ENCODE results near the gene LMO7. TPM values are rescaled to one million over a fixed set of nuclear protein-coding genes. Genes with fewer than 3 reads are reported as not detected.
"Not testable (repeated sequence)": the region's sequence is repeated elsewhere in the genome, so short reads cannot be mapped to it uniquely, and the experiment has no call there.

LMO7 gene
- total RNA-seq, 4 donors from 2014 or later, result 87.0 to 293 (median 187) TPM

GRCh38 chr13:75790198-75790970 is 154.3 kb downstream of the LMO7 start:
- intact Hi-C loops (cut with DNase I), result no loop called here
- peaks cover 0 to 22% (median 5%) of the 10 kb centered on the region in 3 donors for H3K4me1 ChIP-seq
- no peaks in the 10 kb centered on the region for H3K36me3 ChIP-seq
- no peak overlapping the region for H3K4me3 ChIP-seq
- no peaks in the 10 kb centered on the region for H3K9me3 ChIP-seq
- 94 to 98% methylated on average over 3 to 4 of the region's 4 CpGs for WGBS, 2 donors
- H3K27ac ChIP-seq, result no peak overlapping the region
- no peak for TF ChIP-seq CTCF (IDR thresholded peaks at IDR 0.05)
- TF ChIP-seq POLR2A (IDR thresholded peaks at IDR 0.05), result no peak
- no peak for DNase-seq
- H3K27me3 ChIP-seq, result no peaks in the 10 kb centered on the region

DNA sequence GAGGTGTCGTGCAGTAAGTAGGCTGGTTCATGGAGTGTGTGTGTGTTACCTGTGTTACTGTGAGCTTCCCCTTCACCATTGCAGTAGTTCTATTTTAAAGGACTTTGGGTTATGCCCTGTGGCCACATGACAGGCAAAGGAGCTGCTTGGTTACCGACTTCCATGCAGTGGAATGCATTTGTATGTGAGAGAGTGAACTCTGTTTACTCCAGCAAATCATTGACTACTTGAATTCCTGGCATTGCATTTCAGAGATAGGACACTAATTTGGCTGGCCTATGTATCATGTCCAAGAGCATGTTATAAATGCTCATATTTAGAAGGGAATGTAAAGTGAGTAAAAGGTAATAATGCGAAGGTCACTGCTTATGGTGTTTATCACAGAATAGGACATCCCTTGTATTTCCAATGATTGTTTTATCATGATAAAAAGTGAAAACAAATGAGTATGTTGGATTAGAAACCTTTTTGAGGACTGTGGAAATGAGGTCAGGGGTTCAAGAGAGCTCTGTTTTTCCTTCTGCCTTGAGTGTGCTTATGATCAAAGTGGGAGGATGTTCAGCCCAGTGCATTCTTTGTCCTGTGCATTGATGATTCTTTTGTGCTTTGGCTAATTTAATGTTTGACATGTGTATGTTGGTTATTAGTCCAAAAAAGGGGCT is 156.5 kb downstream of the LMO7 start:
- intact Hi-C loops (cut with DNase I), result no loop called here
- Histone ChIP-seq H3K36me3 (no peaks in the 10 kb centered on the region), H3K4me1 (peaks cover 0 to 31% (median 5%) of the 10 kb centered on the region in 3 donors), H3K9me3 (no peaks in the 10 kb centered on the region), H3K4me3 (no peak overlapping the region), H3K27ac (no peak overlapping the region), H3K27me3 (no peaks in the 10 kb centered on the region)
- TF ChIP-seq POLR2A (IDR thresholded peaks at IDR 0.05), result no peak
- WGBS, 2 donors, result 71 to 82% methylated on average over 3 of the region's 3 CpGs
- DNase-seq, result no peak

DNA sequence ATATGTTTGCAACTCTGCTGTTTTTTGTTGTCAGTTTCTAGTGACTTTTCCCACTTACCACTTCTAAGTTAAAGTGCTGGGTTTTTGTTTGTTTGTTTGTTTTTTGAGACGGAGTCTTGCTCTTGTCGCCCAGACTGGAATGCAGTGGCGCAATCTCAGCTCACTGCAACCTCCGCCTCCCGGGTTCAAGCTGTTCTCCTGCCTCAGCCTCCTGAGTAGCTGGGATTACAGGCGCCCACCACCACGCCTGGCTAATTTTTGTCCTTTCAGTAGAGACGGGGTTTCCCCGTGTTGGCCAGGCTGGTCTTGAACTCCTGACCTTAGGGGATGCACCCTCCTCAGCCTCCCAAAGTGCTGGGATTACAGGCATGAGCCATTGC is 157.0 kb downstream of the LMO7 start:
- peaks cover 0 to 34% (median 5%) of the 10 kb centered on the region in 3 donors for H3K4me1 ChIP-seq
- intact Hi-C loops (cut with DNase I); H3K27ac ChIP-seq; DNase-seq; H3K27me3 ChIP-seq; H3K4me3 ChIP-seq; H3K9me3 ChIP-seq; H3K36me3 ChIP-seq: not testable (repeated sequence)
- 89 to 94% methylated on average over 9 of the region's 9 CpGs for WGBS, 2 donors

- H3K4me3 ChIP-seq, result no peak overlapping the region
- no peaks in the 10 kb centered on the region for H3K9me3 ChIP-seq
- H3K27ac ChIP-seq, result no peak overlapping the region
- 86 to 94% methylated on average over 1 of the region's 1 CpG for WGBS, 2 donors
- intact Hi-C loops (cut with DNase I), result no loop called here
- no peaks in the 10 kb centered on the region for H3K36me3 ChIP-seq
- DNase-seq, result no peak
- no peak for TF ChIP-seq CTCF (IDR thresholded peaks at IDR 0.05)
- no peak for TF ChIP-seq POLR2A (IDR thresholded peaks at IDR 0.05)
- no peaks in the 10 kb centered on the region for H3K27me3 ChIP-seq
- H3K4me1 ChIP-seq, result peaks cover 0 to 27% (median 0%) of the 10 kb centered on the region in 3 donors
These were observed 158.5 kb downstream of the LMO7 start for GRCh38 chr13:75794663-75795062.

DNA sequence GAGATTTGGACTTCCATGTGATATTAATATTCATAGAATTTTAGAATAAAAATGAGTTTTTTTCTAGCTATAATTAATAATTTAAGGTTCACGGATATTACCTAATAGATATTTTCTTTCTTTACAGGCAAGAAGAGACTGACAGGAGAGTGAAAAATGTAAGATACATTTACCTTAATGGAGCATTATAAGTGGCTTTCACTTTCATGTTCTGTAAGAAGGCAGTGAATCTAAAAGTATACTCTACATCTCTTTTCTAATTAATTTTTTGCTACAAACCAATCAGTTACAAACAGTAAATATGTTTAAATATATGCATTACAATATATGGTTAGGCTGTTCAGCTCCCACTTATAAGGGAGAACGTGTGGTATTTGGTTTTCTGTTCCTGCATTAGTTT is 159.1 kb downstream of the LMO7 start:
- Histone ChIP-seq H3K4me1 (peaks cover 0 to 22% (median 0%) of the 10 kb centered on the region in 3 donors), H3K36me3 (no peaks in the 10 kb centered on the region), H3K4me3 (no peak overlapping the region), H3K9me3 (no peaks in the 10 kb centered on the region), H3K27me3 (no peaks in the 10 kb centered on the region), H3K27ac (no peak overlapping the region)
- TF ChIP-seq CTCF (IDR thresholded peaks at IDR 0.05), result no peak
- TF ChIP-seq POLR2A (IDR thresholded peaks at IDR 0.05), result no peak
- intact Hi-C loops (cut with DNase I), result no loop called here
- DNase-seq, result no peak
- WGBS, 2 donors, result 89 to 92% methylated on average over 2 of the region's 2 CpGs

DNA sequence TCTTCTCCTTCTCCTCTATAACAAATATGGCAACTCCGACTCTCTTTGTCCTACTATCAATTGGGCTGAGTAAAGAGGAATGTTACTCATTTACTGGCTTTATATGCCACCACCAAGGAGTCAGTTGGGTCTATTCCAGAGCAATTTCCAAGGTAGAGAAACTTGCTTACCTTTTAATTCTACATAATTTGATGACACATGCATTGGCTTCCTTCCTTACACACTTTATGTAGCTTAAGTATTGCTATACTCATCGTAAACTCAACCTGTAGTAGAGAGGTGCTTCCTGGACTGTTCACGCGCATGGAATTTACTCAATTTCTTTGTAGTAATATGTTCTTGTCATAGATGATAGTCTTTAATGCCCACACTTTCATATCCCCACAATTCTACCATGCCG is 160.7 kb downstream of the LMO7 start:
- Histone ChIP-seq H3K36me3 (peaks cover 0 to 15% (median 0%) of the 10 kb centered on the region in 3 donors), H3K4me3 (no peak overlapping the region), H3K4me1 (peaks cover 0 to 22% (median 0%) of the 10 kb centered on the region in 3 donors), H3K9me3 (no peaks in the 10 kb centered on the region), H3K27ac (peak overlapping the region in 2 of 4 donors; percentile 27 to 29), H3K27me3 (no peaks in the 10 kb centered on the region)
- TF ChIP-seq CTCF (IDR thresholded peaks at IDR 0.05) (no peak), POLR2A (IDR thresholded peaks at IDR 0.05) (no peak)
- 59 to 77% methylated on average over 5 of the region's 5 CpGs for WGBS, 2 donors
- intact Hi-C loops (cut with DNase I), result no loop called here
- DNase-seq, result no peak
